ENCODE results near the gene VWA2.

The VWA2 gene

DNA sequence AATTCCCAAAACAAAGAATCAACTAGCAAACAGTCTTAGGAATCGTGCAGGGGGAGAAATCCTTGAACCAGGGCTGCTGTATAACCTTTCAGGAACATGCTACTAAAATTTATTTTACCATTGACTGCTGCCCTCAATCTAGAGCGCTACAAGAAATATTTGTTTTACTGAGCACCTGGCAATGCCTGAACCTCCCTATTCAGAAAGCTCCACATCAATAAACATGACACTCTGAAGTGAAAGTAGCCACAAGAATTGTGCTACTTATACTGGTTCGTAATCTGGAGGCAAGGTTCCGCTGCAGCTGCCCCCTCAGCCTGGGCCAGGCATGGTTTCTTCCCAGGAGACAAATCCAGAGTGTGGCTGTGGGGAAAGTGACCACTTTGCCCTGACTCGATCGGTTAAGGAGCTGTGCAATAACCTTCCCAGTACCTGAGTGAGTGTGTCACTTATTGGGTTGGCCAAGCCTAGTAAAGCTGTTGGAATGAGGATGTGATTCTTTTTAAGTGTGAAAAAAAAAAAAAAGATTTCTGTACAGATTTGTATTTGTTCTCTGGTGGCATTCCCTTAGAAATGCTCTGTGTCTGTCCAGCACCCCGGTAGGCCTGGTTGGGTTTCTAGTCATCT, 7.7 kb downstream of the VWA2 start:
- DNase-seq: no peak

DNA sequence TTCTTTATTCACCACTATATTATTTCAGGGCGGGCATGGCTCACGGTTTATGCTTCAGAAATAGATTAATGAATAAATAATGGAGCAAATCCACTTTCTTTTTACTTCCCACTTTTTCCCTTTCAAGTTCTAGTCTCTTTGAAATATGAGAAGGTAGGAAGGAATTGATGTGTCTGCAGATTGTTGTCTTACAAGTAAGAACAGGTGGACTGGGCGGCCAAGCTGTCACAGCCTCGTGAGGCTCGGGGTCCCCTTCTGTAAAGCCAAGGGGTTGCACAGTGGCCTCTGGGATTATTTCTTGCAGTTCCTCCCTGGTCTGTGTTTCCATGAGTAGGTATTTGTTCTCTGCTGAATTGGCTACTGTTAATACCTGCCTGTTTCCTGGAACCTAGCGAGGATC, 11.2 kb downstream of the VWA2 start:
- no peak for DNase-seq

DNA sequence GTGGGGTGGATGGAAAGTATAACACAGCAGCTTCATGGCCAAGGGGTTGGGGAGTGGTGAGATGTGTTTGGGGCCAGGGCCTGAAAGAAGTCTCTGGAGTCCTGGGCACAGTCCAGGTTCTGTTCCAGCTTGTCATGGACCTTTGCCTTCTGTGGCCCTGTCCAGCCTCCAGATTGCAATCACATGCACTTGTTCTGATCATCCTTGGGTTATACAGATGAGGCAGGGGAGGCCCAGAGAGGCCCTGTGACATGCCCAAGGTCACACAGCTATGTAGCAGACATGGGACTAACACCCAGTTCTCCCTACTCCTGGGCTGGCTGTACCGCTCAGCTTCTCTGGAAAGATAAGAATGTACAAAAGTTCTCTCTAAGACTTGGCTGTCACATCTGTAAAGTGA, 11.7 kb downstream of the VWA2 start:
- no peak for DNase-seq

DNA sequence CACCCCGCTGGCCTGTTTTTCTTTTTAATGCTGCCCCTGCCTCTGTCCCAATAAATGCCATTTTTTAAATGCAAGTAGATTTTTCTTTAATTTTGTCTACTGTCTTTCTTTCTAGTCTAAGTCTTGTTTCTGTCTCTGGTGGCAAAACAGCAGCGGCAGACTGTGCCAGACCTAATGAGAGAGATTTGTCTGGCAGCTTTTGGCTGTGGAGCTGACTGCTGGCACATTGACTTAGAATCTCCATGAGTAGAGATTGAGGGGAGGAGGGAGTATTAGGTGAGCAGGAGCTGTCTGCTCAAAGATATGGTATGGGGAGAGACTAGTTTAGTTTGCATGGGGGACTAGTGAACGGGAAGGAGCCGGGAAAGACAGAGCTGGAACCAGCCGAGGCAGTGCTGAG, 13.0 kb downstream of the VWA2 start:
- no peak for DNase-seq

DNA sequence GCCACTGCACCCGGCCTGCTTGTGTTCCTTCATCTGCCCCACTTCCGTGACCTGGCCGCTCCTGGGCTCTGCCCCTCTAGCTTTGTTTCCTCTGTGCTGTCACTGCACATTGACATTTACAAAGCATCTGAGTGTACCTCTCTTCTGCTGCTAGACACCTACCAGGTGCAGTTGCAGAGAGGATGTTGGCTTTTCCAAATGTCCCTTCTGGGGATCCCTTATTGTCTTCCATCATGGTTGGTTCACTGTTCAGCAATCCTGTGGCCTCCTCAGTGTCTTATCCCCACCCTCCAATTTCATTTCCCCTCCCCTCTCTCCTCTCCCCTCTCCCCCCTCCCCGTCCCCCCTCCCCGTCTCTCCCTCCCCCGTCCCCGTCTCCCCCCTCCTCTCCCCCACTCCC, 13.8 kb downstream of the VWA2 start:
- DNase-seq: no peak

DNA sequence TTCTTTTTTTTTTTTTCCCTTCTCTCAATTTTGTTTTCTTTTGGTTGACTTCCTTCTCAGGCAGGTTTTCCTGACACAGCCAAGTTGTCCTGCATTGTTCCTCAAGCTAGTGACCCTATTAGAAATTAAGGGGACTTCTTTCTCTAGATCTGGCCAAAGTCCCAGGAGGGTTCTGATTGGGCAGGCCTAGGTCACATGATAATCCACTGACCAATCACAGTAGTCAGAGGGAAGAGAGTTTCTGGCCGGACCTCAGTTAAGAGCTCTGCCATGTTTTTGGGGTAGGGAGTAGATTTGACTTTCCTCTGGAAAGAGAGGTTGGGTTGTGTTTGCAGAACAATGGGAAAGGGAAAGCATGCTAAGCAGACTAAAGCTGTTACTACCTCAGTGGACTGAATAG, 16.2 kb downstream of the VWA2 start:
- no peak for DNase-seq

DNA sequence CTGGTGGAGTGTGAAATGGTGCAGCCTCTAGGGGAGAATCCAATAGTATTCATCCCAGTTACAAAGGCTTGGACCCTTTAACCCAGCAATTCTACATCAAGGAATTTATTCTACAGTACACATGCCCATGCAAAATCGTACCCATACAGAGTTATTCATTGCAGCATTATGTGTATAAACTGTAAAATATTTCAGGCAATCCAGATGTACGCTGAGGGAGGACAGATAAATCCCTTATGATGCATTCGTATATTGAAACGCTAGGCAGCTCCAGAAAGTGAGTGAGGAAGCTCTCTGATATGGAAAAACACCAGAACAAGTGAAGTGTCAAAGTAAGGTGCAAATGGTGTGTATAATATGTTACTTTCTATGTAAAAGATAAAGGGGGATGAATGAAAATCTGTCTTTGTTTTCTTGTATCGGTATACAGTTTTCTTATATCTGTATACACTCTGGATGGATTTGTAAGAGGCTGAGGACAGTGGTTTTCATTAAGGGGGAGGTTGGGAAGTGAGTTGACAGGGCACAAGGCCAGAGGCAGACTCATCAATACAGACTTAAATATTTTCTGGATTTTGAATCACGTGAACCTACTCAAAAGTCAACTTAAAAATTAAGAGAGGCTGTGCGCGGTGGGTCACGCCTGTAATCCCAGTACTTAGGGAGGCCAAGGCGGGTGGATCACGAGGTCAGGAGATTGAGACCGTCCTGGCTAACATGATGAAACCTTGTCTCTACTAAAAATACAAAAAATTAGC, 17.1 kb downstream of the VWA2 start:
- DNase-seq: no peak

DNA sequence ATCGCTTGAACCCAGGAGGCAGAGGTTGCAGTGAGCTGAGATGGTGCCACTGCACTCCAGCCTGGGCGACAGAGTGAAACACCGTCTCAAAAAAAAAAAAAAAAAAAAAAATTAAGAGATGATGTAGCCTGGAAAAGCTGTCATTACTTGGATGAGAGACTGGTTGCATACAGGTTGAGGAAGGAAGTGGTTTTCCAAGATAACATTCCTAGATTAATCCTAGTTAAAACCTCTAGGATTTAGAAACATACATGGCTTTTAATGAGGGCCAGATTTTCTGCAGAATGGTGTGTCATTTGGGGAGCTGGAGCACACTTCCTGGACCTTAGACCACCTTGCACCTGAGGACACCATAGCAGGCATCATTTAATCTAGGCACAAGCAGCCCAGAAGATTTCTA, 17.8 kb downstream of the VWA2 start:
- no peak for DNase-seq

DNA sequence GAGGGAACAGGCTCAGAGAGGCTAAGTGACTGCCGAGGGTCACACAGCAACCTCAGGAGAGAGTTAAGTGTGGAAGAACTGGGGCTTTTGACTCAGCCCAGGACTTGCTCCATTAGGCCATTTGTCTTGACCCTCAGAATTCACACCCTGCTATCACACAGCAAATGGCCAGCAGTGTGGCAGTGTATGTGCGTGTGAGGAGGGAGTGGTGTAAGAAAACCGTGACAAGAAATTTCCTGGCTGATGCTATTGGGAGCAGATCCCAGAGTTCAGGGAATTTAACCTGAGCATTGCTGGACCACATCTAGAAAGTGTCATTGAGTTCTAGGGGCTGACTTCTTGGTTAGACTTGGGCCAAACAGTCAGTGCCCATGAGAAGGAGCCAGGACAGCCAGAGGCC, 18.4 kb downstream of the VWA2 start:
- DNase-seq: no peak

DNA sequence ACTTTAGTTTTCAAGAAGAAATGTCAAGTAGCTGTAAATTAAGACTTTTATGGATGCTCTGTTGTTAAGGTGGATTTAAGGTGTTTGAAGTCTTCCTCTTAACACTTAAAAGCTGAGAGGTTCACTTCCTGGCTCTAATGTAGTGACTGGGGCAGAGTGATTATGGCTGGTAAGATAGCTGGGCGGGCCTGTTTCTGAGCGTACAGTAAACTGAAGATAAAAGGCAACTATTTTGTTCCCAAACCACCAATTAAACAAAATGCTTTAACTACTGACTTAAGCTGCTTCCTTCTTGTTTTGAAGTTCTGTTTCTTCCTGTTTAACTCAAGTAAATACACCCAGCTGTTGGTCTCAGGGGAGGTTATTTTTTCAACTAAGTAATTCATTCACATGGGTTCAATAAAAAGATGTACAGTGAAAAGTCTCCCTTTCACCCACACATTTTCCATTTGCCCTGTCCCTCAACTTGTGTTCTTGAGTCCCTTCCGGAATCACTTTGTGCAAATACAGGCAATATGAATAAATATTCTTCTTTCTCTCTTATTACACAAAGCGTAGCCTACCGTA, 19.3 kb downstream of the VWA2 start:
- peak; percentile 82 for DNase-seq

DNA sequence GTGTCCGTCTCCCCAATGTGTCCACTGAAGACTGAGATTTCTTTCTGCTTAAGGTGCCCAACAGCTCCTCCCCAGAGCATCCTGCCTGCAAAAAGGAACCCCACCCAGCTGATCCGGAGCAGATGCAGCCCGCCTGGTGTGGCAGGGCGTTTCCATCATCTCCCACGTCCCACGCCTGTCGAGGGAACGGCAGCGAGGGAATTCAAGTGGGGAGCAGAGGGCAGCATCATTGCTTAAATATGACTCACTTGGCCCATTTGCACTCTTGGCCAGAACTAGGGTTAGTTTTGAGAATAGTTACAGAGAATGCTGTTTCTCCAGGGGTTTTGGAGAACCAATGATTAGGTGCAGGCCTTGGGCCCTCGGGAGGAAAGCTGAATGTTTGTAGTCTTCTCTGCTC, 20.8 kb downstream of the VWA2 start:
- no peak for DNase-seq

DNA sequence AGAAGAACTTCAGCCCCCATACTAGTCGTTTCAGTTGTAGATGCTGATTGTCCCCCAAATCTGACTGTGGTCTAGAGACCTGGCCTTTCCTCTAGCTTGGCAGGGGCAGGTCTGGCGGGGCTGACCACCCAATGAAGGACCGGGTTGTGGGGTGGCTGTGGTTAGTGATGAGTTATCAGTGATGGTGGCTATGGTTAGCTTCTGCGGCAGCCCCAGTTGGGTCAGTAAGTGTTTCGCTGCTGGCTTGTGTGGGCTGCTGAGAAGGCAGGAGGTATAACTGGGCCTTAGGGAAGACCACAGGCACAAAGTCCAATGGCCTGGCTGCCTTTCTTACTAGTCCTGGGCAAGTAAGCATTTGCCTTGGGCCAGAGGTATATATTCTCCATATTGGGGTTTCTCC, 21.3 kb downstream of the VWA2 start:
- DNase-seq: no peak

DNA sequence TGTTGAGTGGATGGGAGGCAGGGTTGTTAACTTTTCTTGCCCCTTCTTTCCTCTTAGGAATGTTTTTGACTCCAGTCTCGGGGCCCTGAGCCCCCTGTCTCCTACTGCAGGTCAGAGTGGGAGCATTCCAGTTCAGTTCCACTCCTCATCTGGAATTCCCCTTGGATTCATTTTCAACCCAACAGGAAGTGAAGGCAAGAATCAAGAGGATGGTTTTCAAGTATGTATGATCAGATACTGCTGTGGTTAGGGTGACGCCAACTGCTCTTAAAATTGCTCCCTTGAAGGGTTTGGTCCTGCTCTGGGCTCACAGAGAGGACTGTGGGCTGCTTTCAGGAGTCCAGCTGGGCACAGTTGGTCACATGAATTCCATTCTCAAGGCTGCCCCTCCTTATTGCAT, 22.0 kb downstream of the VWA2 start:
- DNase-seq: peak; percentile 38

DNA sequence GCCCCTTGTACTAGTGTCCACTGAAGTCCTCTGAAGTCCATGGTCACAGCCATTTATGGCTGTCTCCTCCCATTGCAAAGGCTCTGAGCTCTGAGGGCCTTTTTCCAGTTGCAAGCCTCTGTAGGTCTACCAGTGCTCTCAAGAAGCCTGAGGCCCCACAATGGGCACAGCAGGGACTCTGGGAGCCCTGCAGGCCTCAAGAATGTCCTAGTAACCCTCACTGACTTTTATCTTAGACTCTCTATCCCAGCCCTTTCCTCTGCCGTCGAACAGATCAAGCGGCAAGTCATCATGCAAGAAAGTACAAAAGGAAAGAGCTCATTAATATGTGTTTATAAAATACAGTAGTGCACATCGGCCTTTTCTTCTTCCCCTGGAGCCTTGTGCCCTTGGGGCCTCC, 23.4 kb downstream of the VWA2 start:
- DNase-seq: no peak

DNA sequence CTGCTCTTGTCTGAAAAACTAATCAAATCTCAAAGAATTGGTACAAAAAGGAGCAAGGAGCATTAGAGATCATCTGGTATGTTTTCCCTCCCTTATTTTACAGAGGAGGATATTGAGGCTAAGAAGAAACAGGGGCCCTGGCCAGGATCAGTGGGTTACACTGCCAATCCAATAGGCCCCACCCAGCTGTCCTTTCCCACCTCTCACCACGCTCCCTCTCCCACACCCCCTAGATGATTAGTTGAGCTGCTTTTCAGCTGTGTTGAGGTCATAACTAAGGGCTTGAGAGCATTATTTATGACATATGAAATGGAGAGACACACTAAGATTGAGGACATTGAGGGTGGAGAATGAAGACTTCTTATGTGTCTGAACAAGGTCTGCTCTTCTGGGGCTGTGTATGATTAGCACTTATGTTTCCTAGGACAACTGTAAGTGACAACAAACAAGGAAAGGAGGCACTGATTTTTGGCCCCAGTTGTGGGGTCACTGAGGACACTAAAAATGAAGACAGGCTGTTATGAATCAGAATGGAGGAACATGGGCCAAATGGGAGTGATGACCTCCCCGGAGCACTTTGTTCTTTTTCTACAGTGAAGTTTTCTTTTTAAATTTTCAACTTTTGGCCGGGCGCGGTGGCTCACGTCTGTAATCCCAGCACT, 26.5 kb downstream of the VWA2 start:
- DNase-seq: peak; percentile 33

DNA sequence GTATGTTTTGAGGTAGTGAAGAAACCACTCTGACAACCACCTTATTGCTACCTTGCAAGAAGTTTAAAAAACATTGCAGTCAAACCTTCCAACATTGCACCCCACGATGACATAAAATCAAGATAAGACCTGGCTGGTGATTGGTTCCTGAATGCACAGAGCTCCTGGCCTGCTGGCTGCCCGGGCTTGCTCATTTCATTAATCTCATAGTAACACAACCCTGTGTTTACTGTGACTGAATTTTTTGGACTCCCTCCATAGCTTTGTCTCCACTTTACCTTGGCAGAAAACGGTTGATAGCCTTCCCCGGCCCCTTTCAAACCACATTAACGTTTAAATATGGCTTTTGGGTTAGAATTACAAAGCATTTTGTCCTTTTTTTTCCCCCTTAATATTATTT, 27.5 kb downstream of the VWA2 start:
- peak; percentile 91 for DNase-seq

DNA sequence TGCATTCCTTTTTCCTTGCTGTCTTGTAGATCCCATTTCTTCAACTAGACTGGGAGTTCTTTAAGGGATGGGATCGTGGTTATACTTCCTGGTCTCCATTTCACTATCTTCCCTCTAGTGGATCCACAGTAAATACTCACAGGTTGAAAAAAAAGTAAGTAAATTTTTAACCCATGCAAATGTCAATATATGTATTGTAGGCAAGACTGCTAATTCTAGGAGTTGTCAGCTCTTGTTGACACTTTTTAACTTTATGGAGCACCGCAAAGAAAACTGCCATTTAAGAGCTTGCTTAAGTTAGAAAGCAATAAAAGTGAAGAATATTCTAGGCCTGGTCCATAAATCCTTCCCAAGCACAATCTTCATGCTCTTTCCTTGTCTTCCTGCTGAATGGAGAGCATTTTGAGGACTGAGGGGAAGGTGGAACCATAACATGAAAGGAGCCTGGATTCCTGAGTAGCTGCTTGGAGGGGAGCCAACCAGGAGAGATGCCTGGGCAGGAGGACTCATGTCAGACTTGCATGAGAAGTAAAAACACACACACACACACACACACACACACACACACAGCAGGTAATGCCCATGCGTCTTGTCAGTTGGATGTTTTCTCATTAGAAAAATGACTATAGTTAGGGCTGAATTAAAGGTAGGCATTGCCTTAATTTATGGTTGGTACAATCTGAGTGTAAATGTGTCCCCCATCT, 32.2 kb downstream of the VWA2 start:
- no peak for DNase-seq

DNA sequence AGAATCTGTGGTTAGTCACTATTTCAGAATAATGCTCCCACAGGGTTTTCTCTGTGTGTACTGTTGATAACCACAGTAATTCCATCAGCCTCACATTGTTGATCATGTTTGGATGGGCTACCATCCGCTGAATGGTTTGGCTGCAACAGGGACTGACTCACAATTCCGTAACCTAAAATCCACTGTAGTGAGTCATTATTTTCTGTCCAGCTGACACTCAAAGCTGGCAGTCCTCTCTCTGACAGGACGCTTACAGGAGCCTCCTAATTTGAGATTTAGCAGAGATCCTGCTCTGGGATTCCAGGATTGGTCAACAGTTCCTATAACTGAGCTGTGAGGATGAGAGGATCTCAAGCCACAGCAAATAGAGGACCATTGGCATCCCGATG, 32.7 kb downstream of the VWA2 start:
- no peak for DNase-seq

DNA sequence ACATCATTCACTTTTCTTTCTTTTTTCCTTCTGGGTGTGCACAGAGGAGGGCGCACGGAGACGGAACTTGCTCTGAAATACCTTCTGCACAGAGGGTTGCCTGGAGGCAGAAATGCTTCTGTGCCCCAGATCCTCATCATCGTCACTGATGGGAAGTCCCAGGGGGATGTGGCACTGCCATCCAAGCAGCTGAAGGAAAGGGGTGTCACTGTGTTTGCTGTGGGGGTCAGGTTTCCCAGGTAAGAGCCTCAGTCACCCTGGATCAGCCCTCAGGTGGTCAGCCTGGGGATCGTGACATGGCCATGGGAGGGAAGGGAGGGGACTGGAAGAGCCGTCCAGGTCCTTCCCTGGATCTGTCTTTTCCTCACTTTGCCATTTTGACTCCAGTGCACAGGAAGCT, 33.6 kb downstream of the VWA2 start:
- no peak for DNase-seq

DNA sequence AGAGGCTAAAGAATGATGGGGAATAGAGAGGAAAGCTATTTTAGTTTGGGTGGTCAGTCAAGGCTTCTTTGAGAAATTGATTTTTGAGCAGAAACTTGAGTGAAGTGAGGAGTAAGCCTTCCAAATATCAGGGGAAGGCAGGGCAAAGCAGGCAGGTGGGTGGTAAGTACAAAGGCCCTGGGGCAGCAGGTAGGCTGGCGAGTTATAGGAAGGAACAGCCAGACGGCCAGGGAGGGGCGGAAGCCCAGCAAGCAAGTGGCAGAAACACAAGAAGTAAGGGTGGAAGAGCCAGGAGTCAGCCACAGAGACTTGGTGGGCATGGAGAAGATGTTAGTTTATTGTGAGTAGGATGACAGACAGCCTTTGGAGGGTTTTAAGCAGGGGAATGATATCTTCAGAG, 34.9 kb downstream of the VWA2 start:
- DNase-seq: no peak

DNA sequence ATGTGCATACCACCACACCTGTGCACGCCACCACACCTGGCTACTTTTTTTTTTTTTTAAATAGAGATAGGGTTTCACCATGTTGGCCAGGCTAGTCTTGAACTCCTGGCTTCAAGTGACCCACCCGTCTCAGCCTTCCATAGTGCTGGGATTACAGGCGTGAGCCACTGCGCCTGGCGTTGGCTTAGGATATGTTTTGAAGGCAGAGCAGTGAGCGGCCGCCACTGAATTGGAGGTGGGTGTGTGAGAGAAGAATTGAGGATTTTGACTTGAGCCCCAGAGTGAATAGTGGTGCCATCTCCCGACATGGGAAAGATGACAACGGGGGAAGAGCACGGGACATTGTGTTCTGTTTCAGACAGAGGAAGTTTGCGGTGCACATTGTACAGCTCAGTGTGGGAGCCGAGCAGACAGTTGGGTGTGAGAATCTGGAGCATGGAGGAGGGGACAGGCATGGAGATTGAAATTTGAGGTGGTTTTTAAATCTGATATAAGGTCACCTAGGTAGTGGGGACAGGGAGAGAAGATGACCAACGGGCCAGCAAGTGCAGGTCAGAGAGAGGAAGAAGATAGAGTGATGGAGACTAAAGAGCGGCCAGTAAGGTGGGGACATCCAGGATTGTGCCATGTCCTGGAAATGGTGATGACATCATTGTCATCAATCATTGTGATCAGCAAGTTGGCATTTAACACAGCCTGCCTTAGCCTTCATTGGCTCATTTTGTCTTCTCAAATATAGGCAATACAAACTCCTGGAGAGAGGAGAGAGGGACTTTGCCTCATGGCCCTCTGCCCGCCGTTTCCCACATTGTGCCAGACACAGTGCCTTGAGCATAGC, 35.8 kb downstream of the VWA2 start:
- DNase-seq: no peak

DNA sequence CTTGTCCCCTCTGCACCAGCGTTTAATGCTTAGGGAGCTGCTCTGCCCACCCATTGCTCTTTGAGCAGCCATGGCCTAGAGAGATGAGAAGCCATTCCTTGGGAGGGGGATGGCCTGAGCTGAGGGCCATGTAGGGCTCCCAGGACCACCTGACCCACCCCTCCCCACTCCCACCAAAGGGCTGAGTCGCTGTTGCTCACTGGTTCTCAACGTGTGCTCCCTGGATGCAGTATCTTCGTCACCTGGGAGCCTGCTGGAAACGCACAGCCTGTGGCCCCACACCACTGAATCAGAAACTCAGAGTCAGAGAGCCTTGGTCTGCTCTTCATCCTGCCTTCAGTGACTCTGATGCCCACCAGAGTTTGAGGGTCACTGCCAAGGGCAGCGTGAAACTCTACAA, 37.0 kb downstream of the VWA2 start:
- no peak for DNase-seq

DNA sequence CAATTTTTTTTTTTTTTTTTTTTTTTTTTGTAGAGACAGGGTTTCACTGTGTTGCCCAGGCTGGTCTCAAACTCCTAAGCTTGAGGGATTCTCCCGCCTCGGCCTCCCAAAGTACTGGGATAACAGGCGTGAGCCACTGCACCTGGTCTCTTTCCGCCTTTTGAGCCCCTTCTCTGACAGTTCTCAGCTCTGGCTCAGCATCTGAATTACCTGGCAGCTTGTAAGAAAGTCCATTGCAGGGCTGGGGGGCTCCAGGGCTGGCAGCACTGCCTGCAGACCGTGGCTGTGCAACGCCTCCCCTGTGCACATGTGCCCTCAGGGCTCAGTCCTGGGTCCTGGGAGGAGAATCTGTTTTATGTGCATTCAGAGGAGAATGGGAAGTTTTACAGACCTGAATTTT, 37.6 kb downstream of the VWA2 start:
- DNase-seq: no peak
